GM12878 (cell line): ENCODE results near the gene KIFBP.
A peak's percentile ranks its signal among the peaks of the same experiment; 100 is the strongest.

Source experiments
- ATF7 ChIP-seq: fragments of 450-650 bp; IDR thresholded peaks from 2 replicates; pipeline ENCODE4 v1.6.1; 2016; ENCODE audit warnings: low read depth, mild to moderate bottlenecking
- BMI1 ChIP-seq: fragments of 450-650 bp; IDR thresholded peaks from 2 replicates; pipeline ENCODE4 v1.6.1; 2016; ENCODE audit warnings: mild to moderate bottlenecking, moderate library complexity, borderline replicate concordance
- CBFB ChIP-seq: IDR thresholded peaks from 2 replicates; pipeline ENCODE4 v1.6.1; 2016; ENCODE audit warnings: antibody characterized with exemption, low read depth
- FOXM1 ChIP-seq: IDR thresholded peaks from 2 replicates; pipeline ENCODE4 v1.6.1; 2012; ENCODE audit warnings: low read depth, mild to moderate bottlenecking, inconsistent platforms, low read length, moderate library complexity
- MYB ChIP-seq: fragments of 150-350 bp; IDR thresholded peaks from 2 replicates; pipeline ENCODE4 v1.6.1; 2014; ENCODE audit warnings: mild to moderate bottlenecking, low read depth, low read length, borderline replicate concordance
- PML ChIP-seq: IDR thresholded peaks from 2 replicates; pipeline ENCODE4 v1.6.1; 2012; ENCODE audit warnings: low read length, inconsistent platforms
- POLR2A ChIP-seq: IDR thresholded peaks from 2 replicates; pipeline ENCODE4 v1.6.1; 2011; ENCODE audit warnings: low read depth, mild to moderate bottlenecking, low read length
- POLR2AphosphoS5 ChIP-seq: IDR thresholded peaks from 2 replicates; pipeline ENCODE4 v1.6.1; 2011; ENCODE audit warnings: mild to moderate bottlenecking, low read length, inconsistent platforms
- RFX5 ChIP-seq: IDR thresholded peaks from 2 replicates; pipeline ENCODE4 v1.6.1; 2011; ENCODE audit warnings: low read depth, low read length, improper control_type of control experiment
- ZNF384 ChIP-seq: IDR thresholded peaks from 2 replicates; pipeline ENCODE4 v1.6.1; 2012; ENCODE audit warnings: low read depth, mild to moderate bottlenecking, low read length, improper control_type of control experiment, borderline replicate concordance
- TF ChIP-seq, protein P1 (sequence below), 3 experiments: IDR thresholded peaks in 2 of 3; conservative IDR thresholded peaks in 1 of 3; 2 replicates each; pipeline ENCODE4 v1.5.1; 2011; ENCODE audit warnings: low read depth in 3 of 3, low read length in 3 of 3, mild to moderate bottlenecking in 3 of 3, control low read depth in 2 of 3, moderate library complexity in 2 of 3, inconsistent platforms in 1 of 3, mixed read lengths in 1 of 3; ENCODE audit not compliant: control insufficient read depth in 2 of 3, insufficient read depth in 1 of 3; ENCODE audit errors: extremely low read depth in 1 of 3
- TF ChIP-seq, protein P2 (sequence below): IDR thresholded peaks from 2 replicates; pipeline ENCODE4 v1.6.1; 2012; ENCODE audit warnings: low read length, inconsistent platforms

DNA sequence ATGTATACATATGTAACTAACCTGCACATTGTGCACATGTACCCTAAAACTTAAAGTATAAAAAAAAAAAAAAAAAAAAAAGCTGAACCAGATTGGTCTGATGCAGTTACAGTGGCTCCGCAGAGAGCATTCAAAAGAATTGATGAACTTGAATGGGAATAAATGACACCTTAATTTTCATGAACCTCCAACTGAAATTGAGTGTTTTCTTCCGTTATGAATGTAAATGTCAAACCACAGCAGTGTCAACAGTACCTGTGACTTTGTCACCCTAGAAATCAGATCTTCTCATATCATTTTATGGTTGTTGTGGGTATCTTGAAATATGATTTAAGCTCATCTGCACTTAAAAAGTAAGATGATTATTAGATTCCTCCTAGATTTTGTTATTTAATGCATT lies 66.6 kb downstream of the KIFBP start:
- no peak for TF ChIP-seq POLR2AphosphoS5
- TF ChIP-seq MYB: 0 out of 2 replicates have a peak, but pooled peaks have one; percentile 58
- TF ChIP-seq POLR2A: no peak
- 0 out of 2 replicates have a peak, but pooled peaks have one; percentile 22 for TF ChIP-seq BMI1
- TF ChIP-seq, protein P1, sequence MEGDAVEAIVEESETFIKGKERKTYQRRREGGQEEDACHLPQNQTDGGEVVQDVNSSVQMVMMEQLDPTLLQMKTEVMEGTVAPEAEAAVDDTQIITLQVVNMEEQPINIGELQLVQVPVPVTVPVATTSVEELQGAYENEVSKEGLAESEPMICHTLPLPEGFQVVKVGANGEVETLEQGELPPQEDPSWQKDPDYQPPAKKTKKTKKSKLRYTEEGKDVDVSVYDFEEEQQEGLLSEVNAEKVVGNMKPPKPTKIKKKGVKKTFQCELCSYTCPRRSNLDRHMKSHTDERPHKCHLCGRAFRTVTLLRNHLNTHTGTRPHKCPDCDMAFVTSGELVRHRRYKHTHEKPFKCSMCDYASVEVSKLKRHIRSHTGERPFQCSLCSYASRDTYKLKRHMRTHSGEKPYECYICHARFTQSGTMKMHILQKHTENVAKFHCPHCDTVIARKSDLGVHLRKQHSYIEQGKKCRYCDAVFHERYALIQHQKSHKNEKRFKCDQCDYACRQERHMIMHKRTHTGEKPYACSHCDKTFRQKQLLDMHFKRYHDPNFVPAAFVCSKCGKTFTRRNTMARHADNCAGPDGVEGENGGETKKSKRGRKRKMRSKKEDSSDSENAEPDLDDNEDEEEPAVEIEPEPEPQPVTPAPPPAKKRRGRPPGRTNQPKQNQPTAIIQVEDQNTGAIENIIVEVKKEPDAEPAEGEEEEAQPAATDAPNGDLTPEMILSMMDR (IDR thresholded peaks at IDR 0.05 in 2 of 3, conservative IDR thresholded peaks at IDR 0.05 in 1 of 3; ENCODE audit: control insufficient read depth in 2 of 3, extremely low read depth in 1 of 3, insufficient read depth in 1 of 3, low read depth in 3 of 3, low read length in 3 of 3): no peak
- no peak for TF ChIP-seq FOXM1
- TF ChIP-seq CBFB: 0 out of 2 replicates have a peak, but pooled peaks have one; percentile 21
- TF ChIP-seq ATF7: no peak
- TF ChIP-seq RFX5: no peak
- TF ChIP-seq, protein P2, sequence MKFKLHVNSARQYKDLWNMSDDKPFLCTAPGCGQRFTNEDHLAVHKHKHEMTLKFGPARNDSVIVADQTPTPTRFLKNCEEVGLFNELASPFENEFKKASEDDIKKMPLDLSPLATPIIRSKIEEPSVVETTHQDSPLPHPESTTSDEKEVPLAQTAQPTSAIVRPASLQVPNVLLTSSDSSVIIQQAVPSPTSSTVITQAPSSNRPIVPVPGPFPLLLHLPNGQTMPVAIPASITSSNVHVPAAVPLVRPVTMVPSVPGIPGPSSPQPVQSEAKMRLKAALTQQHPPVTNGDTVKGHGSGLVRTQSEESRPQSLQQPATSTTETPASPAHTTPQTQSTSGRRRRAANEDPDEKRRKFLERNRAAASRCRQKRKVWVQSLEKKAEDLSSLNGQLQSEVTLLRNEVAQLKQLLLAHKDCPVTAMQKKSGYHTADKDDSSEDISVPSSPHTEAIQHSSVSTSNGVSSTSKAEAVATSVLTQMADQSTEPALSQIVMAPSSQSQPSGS: no peak
- peak; percentile 43; the same call in 1 of the 2 replicates for TF ChIP-seq ZNF384
- TF ChIP-seq PML: no peak
